Mammary epithelial cell (primary cell): Measurements from ENCODE around the gene SORBS2.

Experiments
- CTCF ChIP-seq, 2 donors: IDR thresholded peaks in 1 of 2; conservative IDR thresholded peaks in 1 of 2; 2 replicates each; pipeline ENCODE4 v1.5.1; 2011 to 2012; ENCODE audit warnings: inconsistent platforms in 2 of 2, low read length in 2 of 2, mild to moderate bottlenecking in 2 of 2, control low read depth in 1 of 2, low read depth in 1 of 2; ENCODE audit not compliant: insufficient read depth in 1 of 2; ENCODE audit errors: extremely low read depth in 1 of 2
- EZH2 ChIP-seq: IDR thresholded peaks from 2 replicates; pipeline ENCODE4 v1.6.1; 2012; ENCODE audit warnings: low read length, inconsistent platforms, borderline replicate concordance

- no peak for TF ChIP-seq CTCF (conservative IDR thresholded peaks at IDR 0.05 in 1 of 2, IDR thresholded peaks at IDR 0.05 in 1 of 2; ENCODE audit: extremely low read depth in 1 of 2, insufficient read depth in 1 of 2, low read depth in 1 of 2, low read length in 2 of 2)
- TF ChIP-seq EZH2, result no peak
These were observed 31.5 kb downstream of the SORBS2 start for GRCh38 chr4:185780472-185780871.
